HEK293 (cell line): ENCODE measurements around the gene AMT.
"Not testable (repeated sequence)": the region's sequence is repeated elsewhere in the genome, so short reads cannot be mapped to it uniquely, and the experiment has no call there.

ENCODE experiments used
- CTCF ChIA-PET: fragments of 350-600 bp; formaldehyde crosslinking; extraction: SDS; loops from one replicate; lab custom pipeline; 2021; ENCODE audit warnings: antibody characterized with exemption; lab: Yijun Ruan, JAX
- POLR2A ChIA-PET: fragments of 300-600 bp; formaldehyde crosslinking; extraction: SDS; loops from one replicate; lab custom pipeline; 2020; ENCODE audit warnings: antibody characterized with exemption, inconsistent platforms; lab: Yijun Ruan, JAX
- H3K27ac ChIP-seq: fragments of 200-500 bp; sonication (Bioruptor generic); 2 replicates; pipeline ENCODE4 v1.5.1; 2014; ENCODE audit warnings: low read depth, low read length, control low read depth, inconsistent platforms; ENCODE audit errors: extremely low read depth
- H3K36me3 ChIP-seq, 2 experiments: fragments of 200-500 bp in 1 of 2; sonication (Bioruptor generic) in 1 of 2; 1 replicate in 1 of 2; 2 replicates in 1 of 2; pipeline ENCODE4 v1.5.1; 2014 to 2017; ENCODE audit warnings: inconsistent platforms in 2 of 2, low read length in 2 of 2; ENCODE audit not compliant: control insufficient read depth in 2 of 2, insufficient read depth in 1 of 2
- H3K4me1 ChIP-seq: fragments of 200-500 bp; sonication (Bioruptor generic); 2 replicates; pipeline ENCODE4 v1.5.1; 2014; ENCODE audit warnings: mild to moderate bottlenecking, low read length, inconsistent platforms; ENCODE audit not compliant: control insufficient read depth, insufficient read depth
- H3K4me3 ChIP-seq: 2 replicates; pipeline ENCODE4 v1.5.1; 2011; ENCODE audit warnings: low read depth, mild to moderate bottlenecking, control low read depth, low read length, moderate library complexity
- H3K9me3 ChIP-seq: fragments of 200-500 bp; sonication (Bioruptor generic); 2 replicates; pipeline ENCODE4 v1.5.1; 2014; ENCODE audit warnings: low read depth, low read length, inconsistent platforms; ENCODE audit not compliant: control insufficient read depth, insufficient read depth
- GLIS1 ChIP-seq: fragments of 450-650 bp; formaldehyde crosslinking; IDR thresholded peaks from 2 replicates; pipeline ENCODE4 v1.5.1; 2016; ENCODE audit warnings: missing biosample characterization, missing genetic modification characterization
- MEIS1 ChIP-seq: sonication (generic); formaldehyde crosslinking; IDR thresholded peaks from 2 replicates; pipeline ENCODE4 v1.8.1; 2022; ENCODE audit warnings: missing genetic modification reagents, mild to moderate bottlenecking, borderline replicate concordance
- OSR2 ChIP-seq: fragments of 450-650 bp; formaldehyde crosslinking; IDR thresholded peaks from 2 replicates; pipeline ENCODE4 v1.5.1; 2016; ENCODE audit warnings: missing biosample characterization, missing genetic modification characterization
- PRDM10 ChIP-seq: fragments of 450-650 bp; formaldehyde crosslinking; IDR thresholded peaks from 2 replicates; pipeline ENCODE4 v1.5.1; 2016; ENCODE audit warnings: missing biosample characterization, missing genetic modification characterization
- RBAK ChIP-seq: fragments of 450-650 bp; formaldehyde crosslinking; IDR thresholded peaks from 2 replicates; pipeline ENCODE4 v1.5.1; 2016; ENCODE audit warnings: missing biosample characterization, missing genetic modification characterization
- ZBTB17 ChIP-seq: fragments of 450-650 bp; formaldehyde crosslinking; IDR thresholded peaks from 2 replicates; pipeline ENCODE4 v1.5.1; 2016; ENCODE audit warnings: missing biosample characterization, missing genetic modification characterization
- ZFP37 ChIP-seq: fragments of 450-650 bp; formaldehyde crosslinking; IDR thresholded peaks from 2 replicates; pipeline ENCODE4 v1.5.1; 2016; ENCODE audit warnings: missing biosample characterization, missing genetic modification characterization
- ZFP41 ChIP-seq: fragments of 450-650 bp; formaldehyde crosslinking; IDR thresholded peaks from 2 replicates; pipeline ENCODE4 v1.5.1; 2016; ENCODE audit warnings: missing biosample characterization, missing genetic modification characterization, borderline replicate concordance
- ZNF133 ChIP-seq: fragments of 450-650 bp; formaldehyde crosslinking; IDR thresholded peaks from 2 replicates; pipeline ENCODE4 v1.5.1; 2016; ENCODE audit warnings: missing biosample characterization, missing genetic modification characterization
- ZNF239 ChIP-seq: fragments of 450-650 bp; formaldehyde crosslinking; IDR thresholded peaks from 2 replicates; pipeline ENCODE4 v1.5.1; 2016; ENCODE audit warnings: missing biosample characterization, missing genetic modification characterization
- ZNF248 ChIP-seq: fragments of 450-650 bp; formaldehyde crosslinking; IDR thresholded peaks from 2 replicates; pipeline ENCODE4 v1.5.1; 2017; ENCODE audit warnings: missing biosample characterization, missing genetic modification characterization
- ZNF311 ChIP-seq: fragments of 450-650 bp; formaldehyde crosslinking; IDR thresholded peaks from 2 replicates; pipeline ENCODE4 v1.5.1; 2017; ENCODE audit warnings: missing biosample characterization, missing genetic modification characterization, borderline replicate concordance
- ZNF335 ChIP-seq: fragments of 450-650 bp; formaldehyde crosslinking; conservative IDR thresholded peaks from 2 replicates; pipeline ENCODE4 v1.5.1; 2016; ENCODE audit warnings: missing biosample characterization, missing genetic modification characterization
- ZNF514 ChIP-seq: fragments of 450-650 bp; formaldehyde crosslinking; IDR thresholded peaks from 2 replicates; pipeline ENCODE4 v1.5.1; 2016; ENCODE audit warnings: missing biosample characterization, missing genetic modification characterization
- ZNF530 ChIP-seq: fragments of 450-650 bp; formaldehyde crosslinking; IDR thresholded peaks from 2 replicates; pipeline ENCODE4 v1.5.1; 2016; ENCODE audit warnings: low read depth, missing biosample characterization, missing genetic modification characterization
- ZNF544 ChIP-seq: fragments of 450-650 bp; formaldehyde crosslinking; IDR thresholded peaks from 2 replicates; pipeline ENCODE4 v1.5.0; 2017; ENCODE audit warnings: missing biosample characterization, missing genetic modification characterization
- ZNF585B ChIP-seq: fragments of 450-650 bp; formaldehyde crosslinking; IDR thresholded peaks from 2 replicates; pipeline ENCODE4 v1.5.1; 2016; ENCODE audit warnings: missing biosample characterization, missing genetic modification characterization
- ZNF645 ChIP-seq: fragments of 450-650 bp; formaldehyde crosslinking; IDR thresholded peaks from 2 replicates; pipeline ENCODE4; 2016; ENCODE audit warnings: missing biosample characterization, missing genetic modification characterization
- ZNF677 ChIP-seq: fragments of 450-650 bp; IDR thresholded peaks from 2 replicates; pipeline ENCODE4 v1.5.0; 2018; ENCODE audit warnings: missing biosample characterization, mild to moderate bottlenecking, missing genetic modification characterization, moderate library complexity
- ZNF76 ChIP-seq: fragments of 450-650 bp; formaldehyde crosslinking; IDR thresholded peaks from 2 replicates; pipeline ENCODE4; 2016; ENCODE audit warnings: low read depth, missing biosample characterization, missing genetic modification characterization, borderline replicate concordance
- ZNF777 ChIP-seq: fragments of 450-650 bp; formaldehyde crosslinking; IDR thresholded peaks from 2 replicates; pipeline ENCODE4 v1.5.1; 2017; ENCODE audit warnings: missing biosample characterization, missing genetic modification characterization, borderline replicate concordance

The AMT gene

GRCh38 chr3:49397470-49397869 lies 24.8 kb downstream of the AMT start:
- POLR2A ChIA-PET = interaction anchor here (0.9 kb wide), 1 partner anchor 14 kb away, joined by 6 read pairs; the partner anchor contains the start of gene RHOA
- peaks cover 3 to 20% of the 10 kb centered on the region in 2 experiments; a peak in 2 of 3 replicates for H3K36me3 ChIP-seq
- no peaks in the 10 kb centered on the region for H3K9me3 ChIP-seq
- no peak overlapping the region for H3K27ac ChIP-seq
- H3K4me1 ChIP-seq = peaks cover 4% of the 10 kb centered on the region
- TF ChIP-seq ZNF544 = no peak
- peak; percentile 37; the same call in 1 of the 2 replicates for TF ChIP-seq ZNF76 (tag by site-specific recombination)
- TF ChIP-seq ZBTB17 (tag by site-specific recombination) = peak; percentile 95
- no peak for TF ChIP-seq ZNF777
- peak; percentile 33; the same call in 1 of the 2 replicates for TF ChIP-seq ZNF335 (tag by site-specific recombination)
- no peak for TF ChIP-seq ZNF311 (tag by site-specific recombination)
- no peak for TF ChIP-seq ZNF133 (tag by site-specific recombination)
- 0 out of 2 replicates have a peak, but pooled peaks have one; percentile 31 for TF ChIP-seq PRDM10 (tag by site-specific recombination)
- TF ChIP-seq GLIS1 (tag by site-specific recombination) = peak; percentile 37; the same call in 1 of the 2 replicates
- TF ChIP-seq, all 188 proteins: peak for 5
- no peak overlapping the region for H3K4me3 ChIP-seq
- CTCF ChIA-PET = no interaction called here

- H3K4me1 ChIP-seq, H3K4me3 ChIP-seq, H3K27ac ChIP-seq, POLR2A ChIA-PET, H3K9me3 ChIP-seq, CTCF ChIA-PET: not testable (repeated sequence)
- peaks cover 0 to 11% of the 10 kb centered on the region in 2 experiments; a peak in 2 of 3 replicates for H3K36me3 ChIP-seq
These were observed 31.0 kb downstream of the AMT start for GRCh38 chr3:49391310-49391709.

GRCh38 chr3:49389297-49389696 lies 33.0 kb downstream of the AMT start:
- ChIA-PET POLR2A (interaction anchor here (1.3 kb wide), 1 partner anchor 23 kb away, joined by 3 read pairs; the partner anchor contains the start of genes RHOA and TCTA), CTCF (no interaction called here)
- no peak overlapping the region for H3K27ac ChIP-seq
- TF ChIP-seq ZNF248 (no peak), ZNF530 (tag by site-specific recombination) (no peak), ZNF645 (tag by site-specific recombination) (no peak), ZFP37 (tag by site-specific recombination) (no peak), RBAK (tag by site-specific recombination) (no peak), ZNF514 (no peak), ZFP41 (tag by site-specific recombination) (no peak), MEIS1 (no peak), OSR2 (tag by site-specific recombination) (no peak), ZBTB17 (tag by site-specific recombination) (no peak), ZNF585B (tag by site-specific recombination) (no peak), ZNF677 (tag by site-specific recombination) (no peak), ZNF239 (tag by site-specific recombination) (no peak)
- TF ChIP-seq, all 188 proteins: peak for 0
- no peaks in the 10 kb centered on the region for H3K9me3 ChIP-seq
- peaks cover 0 to 3% of the 10 kb centered on the region in 2 experiments; a peak in 2 of 3 replicates for H3K36me3 ChIP-seq
- H3K4me1 ChIP-seq = no peaks in the 10 kb centered on the region
- no peak overlapping the region for H3K4me3 ChIP-seq
